BE2C (cell line): ENCODE data around the gene MAEA.

ENCODE experiments used
- DNase-seq: peaks from one replicate; pipeline ENCODE4 v3.0.0-alpha.2; 2020
- H3K27me3 ChIP-seq: fragments of 250-450 bp; sonication (Bioruptor Pico); 2 replicates; pipeline ENCODE4 v1.5.1; 2020; ENCODE audit warnings: mild to moderate bottlenecking
- H3K36me3 ChIP-seq: fragments of 250-450 bp; sonication (Bioruptor Pico); 2 replicates; pipeline ENCODE4 v1.5.1; 2020; ENCODE audit warnings: mild to moderate bottlenecking
- H3K4me1 ChIP-seq: fragments of 250-450 bp; sonication (Bioruptor Pico); 2 replicates; pipeline ENCODE4 v1.5.1; 2020
- H3K4me3 ChIP-seq: 2 replicates; pipeline ENCODE4 v1.5.1; 2011; ENCODE audit warnings: low read depth, low read length
- H3K9me3 ChIP-seq: fragments of 250-450 bp; sonication (Bioruptor Pico); 2 replicates; pipeline ENCODE4 v1.5.1; 2020
- CTCF ChIP-seq: IDR thresholded peaks from 2 replicates; pipeline ENCODE4 v1.5.1; 2012; ENCODE audit warnings: mild to moderate bottlenecking, low read depth, low read length

Gene MAEA

GRCh38 chr4:1307951-1308735, 18.5 kb downstream of the MAEA start:
- H3K36me3 ChIP-seq, result peaks cover 18% of the 10 kb centered on the region
- H3K27me3 ChIP-seq, result no peaks in the 10 kb centered on the region
- TF ChIP-seq CTCF, result no peak
- no peak for DNase-seq
- no peaks in the 10 kb centered on the region; the same call in 1 of the 2 replicates for H3K4me1 ChIP-seq
- no peak overlapping the region for H3K4me3 ChIP-seq
- H3K9me3 ChIP-seq, result no peaks in the 10 kb centered on the region

- peak overlapping the region; percentile 40 for H3K4me3 ChIP-seq
- no peaks in the 10 kb centered on the region; the same call in 1 of the 2 replicates for H3K4me1 ChIP-seq
- H3K36me3 ChIP-seq, result peaks cover 30% of the 10 kb centered on the region
- no peak for TF ChIP-seq CTCF
- peak; percentile 96 for DNase-seq
- H3K9me3 ChIP-seq, result no peaks in the 10 kb centered on the region
- no peaks in the 10 kb centered on the region for H3K27me3 ChIP-seq
Observed at GRCh38 chr4:1309261-1310010, 19.7 kb downstream of the MAEA start.

- TF ChIP-seq CTCF, result no peak
- DNase-seq, result no peak
- peak overlapping the region; percentile 35 for H3K4me3 ChIP-seq
- peaks cover 37% of the 10 kb centered on the region for H3K36me3 ChIP-seq
- no peaks in the 10 kb centered on the region for H3K27me3 ChIP-seq
- H3K4me1 ChIP-seq, result no peaks in the 10 kb centered on the region; the same call in 1 of the 2 replicates
- no peaks in the 10 kb centered on the region for H3K9me3 ChIP-seq
Observed at GRCh38 chr4:1310031-1310795, 20.5 kb downstream of the MAEA start.

- Histone ChIP-seq H3K9me3 (no peaks in the 10 kb centered on the region), H3K4me3 (no peak overlapping the region), H3K36me3 (peaks cover 41% of the 10 kb centered on the region), H3K27me3 (no peaks in the 10 kb centered on the region), H3K4me1 (no peaks in the 10 kb centered on the region; the same call in 1 of the 2 replicates)
- DNase-seq, result no peak
- no peak for TF ChIP-seq CTCF
Observed at GRCh38 chr4:1310796-1311631, 21.3 kb downstream of the MAEA start.

- peaks cover 56% of the 10 kb centered on the region for H3K36me3 ChIP-seq
- no peak for TF ChIP-seq CTCF
Observed at GRCh38 chr4:1312821-1313640, 23.3 kb downstream of the MAEA start.

More at GRCh38 chr4:1312821-1313640, 23.3 kb downstream of the MAEA start:
- no peak for DNase-seq
- Histone ChIP-seq H3K4me1 (no peaks in the 10 kb centered on the region; the same call in 1 of the 2 replicates), H3K4me3 (no peak overlapping the region), H3K27me3 (no peaks in the 10 kb centered on the region), H3K9me3 (no peaks in the 10 kb centered on the region)
